Measurements from ENCODE around the gene DNAH7.

GRCh38 chr2:195902857-195903256 lies 165.8 kb downstream of the DNAH7 start:
- TF ChIP-seq CTCF (IDR thresholded peaks at IDR 0.05; ENCODE audit: insufficient read depth, low read depth, low read length) (no peak), EZH2 (IDR thresholded peaks at IDR 0.05; ENCODE audit: insufficient read depth, low read length) (no peak)
